HG03139 (cell line): ENCODE measurements around the gene QDPR.

ENCODE experiments used
- ATAC-seq: cut with Tn5 transposase; IDR thresholded peaks from one replicate; pipeline ENCODE4 v1.9.1; 2021; ENCODE audit not compliant: unreplicated experiment

Gene QDPR

DNA sequence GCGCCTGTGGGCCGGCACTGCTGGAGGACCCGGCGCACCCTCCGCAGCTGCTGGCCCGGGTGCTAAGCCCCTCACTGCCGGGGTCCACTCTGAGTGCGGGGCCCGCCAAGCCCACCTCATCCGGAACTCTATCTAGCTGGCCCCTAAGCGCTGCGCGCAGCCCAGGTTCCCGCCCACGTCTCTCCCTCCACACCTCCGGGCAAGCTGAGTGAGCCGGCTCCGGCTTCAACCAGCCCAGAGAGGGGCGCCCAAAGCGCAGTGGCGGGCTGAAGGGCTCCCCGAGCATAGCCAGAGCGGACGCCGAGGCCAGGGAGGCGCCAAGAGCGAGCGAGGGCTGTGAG, 75.2 kb downstream of the QDPR start:
- no peak for ATAC-seq
